Muscle layer of duodenum (tissue), 2 donors: ENCODE measurements around the gene ZNF383.
"Not testable (repeated sequence)": the region's sequence is repeated elsewhere in the genome, so short reads cannot be mapped to it uniquely, and the experiment has no call there.

Experiments
- H3K27ac ChIP-seq: one replicate; pipeline ENCODE4 v1.7.0; 2013; ENCODE audit warnings: mild to moderate bottlenecking, low read length
- H3K27me3 ChIP-seq: one replicate; pipeline ENCODE4 v1.7.0; 2013; ENCODE audit warnings: low read depth, mild to moderate bottlenecking, control low read depth, low read length
- H3K36me3 ChIP-seq, 2 donors: one replicate each; pipeline ENCODE4 v1.7.0; 2013; ENCODE audit warnings: low read length in 2 of 2, control low read depth in 1 of 2, mild to moderate bottlenecking in 1 of 2; ENCODE audit not compliant: insufficient read depth in 2 of 2, control insufficient read depth in 1 of 2
- H3K4me1 ChIP-seq, 2 donors: one replicate each; pipeline ENCODE4 v1.7.0; 2013; ENCODE audit warnings: low read length in 2 of 2, mild to moderate bottlenecking in 2 of 2, control low read depth in 1 of 2, moderate library complexity in 1 of 2; ENCODE audit not compliant: insufficient read depth in 2 of 2, control insufficient read depth in 1 of 2
- H3K4me3 ChIP-seq, 2 donors: one replicate each; pipeline ENCODE4 v1.7.0; 2013; ENCODE audit warnings: low read length in 2 of 2, low read depth in 1 of 2, mild to moderate bottlenecking in 1 of 2
- H3K9me3 ChIP-seq, 2 donors: one replicate each; pipeline ENCODE4 v1.7.0; 2013; ENCODE audit warnings: low read length in 2 of 2, control low read depth in 1 of 2, mild to moderate bottlenecking in 1 of 2; ENCODE audit not compliant: control insufficient read depth in 1 of 2
- donor health status: healthy.

The ZNF383 gene

DNA sequence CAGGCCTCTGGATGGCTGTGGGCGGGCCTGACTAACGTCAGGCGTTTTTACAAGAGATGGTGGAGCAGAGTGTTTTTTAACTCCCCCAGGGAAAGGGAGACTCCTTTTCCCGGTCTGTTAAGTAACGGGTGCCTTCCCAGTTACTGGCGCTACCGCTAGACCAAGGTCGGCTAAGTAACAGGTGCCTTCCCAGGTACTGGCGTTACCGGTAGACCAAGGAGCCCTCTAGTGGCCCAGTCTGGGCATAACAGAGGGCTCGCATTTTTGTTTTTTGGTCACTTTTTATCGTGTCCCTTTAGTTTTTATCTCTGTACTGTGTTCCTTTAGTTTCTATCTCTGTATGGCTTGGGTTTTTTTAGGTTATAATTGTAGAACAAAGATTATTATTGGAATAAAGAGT lies 10.0 kb downstream of the ZNF383 start:
- Histone ChIP-seq H3K4me1 (no peaks in the 10 kb centered on the region), H3K36me3 (peaks cover 41 to 77% of the 10 kb centered on the region in 2 donors), H3K27me3 (no peaks in the 10 kb centered on the region), H3K4me3 (peak overlapping the region in 1 of 2 donors; percentile 19), H3K27ac (no peak overlapping the region), H3K9me3 (peaks cover 14 to 19% of the 10 kb centered on the region in 2 donors)

DNA sequence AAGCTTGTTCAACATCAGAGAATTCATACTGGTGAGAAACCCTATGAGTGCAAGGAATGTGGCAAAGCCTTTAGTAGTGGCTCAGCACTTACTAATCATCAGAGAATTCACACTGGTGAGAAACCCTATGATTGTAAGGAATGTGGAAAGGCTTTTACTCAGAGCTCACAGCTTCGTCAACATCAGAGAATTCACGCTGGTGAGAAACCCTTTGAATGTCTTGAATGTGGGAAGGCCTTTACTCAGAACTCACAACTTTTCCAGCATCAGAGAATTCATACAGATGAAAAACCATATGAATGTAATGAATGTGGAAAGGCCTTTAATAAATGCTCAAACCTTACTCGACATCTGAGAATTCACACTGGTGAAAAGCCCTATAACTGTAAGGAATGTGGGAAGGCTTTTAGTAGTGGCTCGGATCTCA lies 25.2 kb downstream of the ZNF383 start:
- Histone ChIP-seq H3K4me3 (peak overlapping the region; percentile 3 to 50), H3K27me3 (no peaks in the 10 kb centered on the region), H3K27ac (no peak overlapping the region), H3K4me1 (no peaks in the 10 kb centered on the region), H3K36me3 (peaks cover 45 to 79% of the 10 kb centered on the region in 2 donors), H3K9me3 (peaks cover 67 to 86% of the 10 kb centered on the region in 2 donors)

DNA sequence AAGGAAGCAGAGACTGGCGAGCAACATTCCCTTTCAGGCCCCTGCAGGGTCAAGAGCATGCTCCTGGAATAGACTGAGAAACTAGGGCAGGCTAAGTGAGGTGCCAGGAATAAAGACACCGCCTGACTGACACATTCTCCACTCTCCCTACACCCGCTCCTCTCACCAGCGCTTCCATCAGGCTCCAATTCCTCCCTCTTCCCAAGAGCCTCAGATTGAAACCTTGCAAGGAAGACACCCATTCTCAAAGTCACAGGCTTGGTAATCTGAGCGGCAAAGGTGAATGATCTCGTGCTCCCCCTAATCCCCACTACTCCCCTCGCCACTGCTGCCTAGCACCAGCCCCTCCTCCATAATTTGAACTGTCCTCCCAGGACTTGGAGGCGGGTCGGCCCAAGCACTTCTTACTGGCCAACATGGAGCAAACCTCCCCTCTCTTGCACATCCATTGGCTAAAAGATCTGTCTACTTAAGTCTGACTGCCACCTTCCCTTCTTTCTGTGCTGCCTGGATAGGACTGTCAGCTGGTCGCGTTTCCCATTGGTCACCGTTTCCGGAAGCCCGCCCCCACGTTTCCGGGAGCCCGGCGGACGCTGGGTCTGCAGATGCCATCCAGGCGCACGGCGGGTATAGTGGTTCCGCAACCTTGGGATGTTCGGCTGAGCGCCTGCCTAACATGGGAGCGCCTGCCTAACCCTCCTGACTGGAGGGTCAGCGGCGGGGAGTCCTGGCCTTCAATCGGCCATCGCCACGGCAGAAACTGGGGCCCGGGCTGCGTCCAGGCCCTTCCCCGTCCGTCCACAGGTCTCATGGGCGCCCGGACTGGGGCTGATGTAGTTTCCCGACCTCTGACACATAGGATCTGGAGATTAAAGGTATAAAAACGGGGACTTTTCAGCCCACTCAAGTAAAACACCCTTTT lies 33.6 kb downstream of the ZNF383 start:
- H3K4me3 ChIP-seq, result peak overlapping the region; percentile 43 to 67
- no peaks in the 10 kb centered on the region for H3K27me3 ChIP-seq
- H3K27ac ChIP-seq, result no peak overlapping the region
- peaks cover 21 to 45% of the 10 kb centered on the region in 2 donors for H3K9me3 ChIP-seq
- H3K4me1 ChIP-seq, result peaks cover 0 to 7% of the 10 kb centered on the region in 2 donors
- H3K36me3 ChIP-seq, result peaks cover 0 to 2% of the 10 kb centered on the region in 2 donors

DNA sequence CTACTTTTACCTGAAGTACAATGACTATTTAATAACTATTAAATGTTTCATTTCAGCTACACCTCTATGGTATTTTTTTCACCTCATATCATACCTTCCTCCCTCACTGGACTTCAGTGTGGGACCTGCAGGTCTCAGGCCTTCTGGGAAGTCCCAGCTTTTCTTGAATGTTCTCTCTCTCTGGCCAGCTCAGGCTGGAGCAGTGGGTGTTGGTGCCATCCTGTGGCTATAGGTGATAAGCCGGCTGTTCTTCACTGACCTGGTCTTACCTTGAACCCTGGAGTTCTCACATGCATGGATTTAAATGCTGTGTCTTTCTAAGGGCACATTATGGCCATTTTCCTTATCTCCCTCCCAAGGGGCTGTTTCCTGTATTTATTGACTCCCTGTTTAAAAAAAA lies 45.0 kb downstream of the ZNF383 start:
- H3K9me3 ChIP-seq, H3K4me3 ChIP-seq: not testable (repeated sequence)

DNA sequence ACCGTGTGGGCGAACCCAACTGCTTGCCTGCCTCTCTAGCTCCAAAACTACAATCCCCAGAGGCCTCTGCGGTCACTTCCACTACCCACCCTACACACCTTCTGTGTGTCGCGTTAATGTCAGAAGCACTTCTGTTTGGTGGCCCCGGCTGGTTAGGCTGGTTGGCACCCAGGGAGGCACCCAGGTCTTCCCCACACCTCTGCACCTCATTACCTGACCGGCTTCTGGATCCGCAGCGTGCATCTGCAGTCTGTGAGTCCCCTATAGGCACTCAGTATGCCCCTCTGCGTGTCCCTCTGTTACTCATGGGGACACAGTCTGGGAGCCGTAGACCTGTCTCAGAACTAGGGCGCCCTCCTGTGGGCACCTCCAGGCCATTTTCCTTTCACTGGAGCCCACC lies 49.0 kb downstream of the ZNF383 start:
- H3K9me3 ChIP-seq, H3K27ac ChIP-seq, H3K4me1 ChIP-seq, H3K4me3 ChIP-seq, H3K27me3 ChIP-seq, H3K36me3 ChIP-seq: not testable (repeated sequence)

More for the DNA sequence above, 45.0 kb downstream of the ZNF383 start:
- H3K4me1 ChIP-seq, H3K27ac ChIP-seq, H3K27me3 ChIP-seq, H3K36me3 ChIP-seq: not testable (repeated sequence)

DNA sequence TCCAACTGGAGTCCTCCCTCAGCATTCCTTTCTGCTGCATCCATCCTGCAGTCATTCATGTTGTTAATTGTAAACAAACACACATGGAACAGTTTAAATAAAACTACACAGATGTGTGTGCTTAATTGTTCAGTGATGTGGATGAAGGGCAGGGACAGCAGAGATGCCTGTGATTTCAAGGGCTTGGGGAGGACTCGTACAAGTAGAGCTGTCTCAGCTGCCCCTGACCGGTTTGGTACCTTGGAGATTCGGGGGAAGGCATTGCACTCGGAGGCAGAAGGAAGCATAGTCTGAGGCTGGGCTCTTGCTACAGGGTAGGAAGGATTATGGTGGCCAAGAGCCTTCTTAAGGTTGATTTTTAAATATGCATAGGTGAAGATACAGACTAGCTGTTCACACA lies 49.7 kb downstream of the ZNF383 start:
- not testable (repeated sequence) for H3K9me3 ChIP-seq, H3K36me3 ChIP-seq, H3K27me3 ChIP-seq, H3K4me1 ChIP-seq, H3K27ac ChIP-seq, H3K4me3 ChIP-seq

DNA sequence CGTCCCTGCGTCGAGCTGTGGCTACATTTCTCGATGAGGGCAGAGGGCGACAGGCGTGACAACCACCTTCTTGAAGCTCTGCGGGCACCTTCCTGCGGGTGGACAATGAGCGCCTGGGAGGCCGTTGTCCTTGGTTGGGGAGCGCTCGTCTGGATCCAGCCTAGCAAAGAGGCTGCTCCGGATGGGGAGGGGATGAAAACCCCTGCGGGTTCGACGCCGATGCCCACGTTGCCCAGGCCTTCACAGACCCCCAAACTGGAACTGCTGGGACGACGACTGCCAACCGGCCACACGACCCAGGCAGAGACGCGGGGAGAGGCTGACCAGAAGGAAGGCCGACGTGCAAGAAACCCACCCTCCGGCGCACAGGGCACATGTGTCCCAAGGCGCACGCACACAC lies 62.6 kb downstream of the ZNF383 start:
- H3K36me3 ChIP-seq, H3K27ac ChIP-seq, H3K4me3 ChIP-seq, H3K9me3 ChIP-seq, H3K27me3 ChIP-seq, H3K4me1 ChIP-seq: not testable (repeated sequence)

DNA sequence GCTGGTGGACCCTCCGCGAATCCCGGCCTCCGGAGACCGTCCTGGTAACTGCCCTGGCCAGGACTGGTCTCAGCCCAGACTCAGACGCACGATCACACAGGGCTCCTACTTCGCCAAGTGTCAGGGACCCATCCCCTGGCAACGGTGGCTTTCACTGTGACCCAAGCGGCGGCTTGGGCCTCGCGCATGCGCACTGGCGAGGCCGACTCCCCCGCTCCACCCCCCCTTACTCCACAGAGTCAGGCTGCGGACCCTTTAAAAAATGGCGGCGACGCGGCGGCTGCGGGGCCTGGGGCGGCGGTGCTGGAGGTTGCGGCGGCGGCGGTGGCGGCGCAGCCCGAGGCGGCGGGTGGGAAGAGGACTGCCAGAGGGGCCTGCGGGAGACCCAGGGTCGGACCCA lies 66.0 kb downstream of the ZNF383 start:
- not testable (repeated sequence) for H3K4me3 ChIP-seq, H3K27ac ChIP-seq, H3K9me3 ChIP-seq, H3K4me1 ChIP-seq, H3K27me3 ChIP-seq, H3K36me3 ChIP-seq

DNA sequence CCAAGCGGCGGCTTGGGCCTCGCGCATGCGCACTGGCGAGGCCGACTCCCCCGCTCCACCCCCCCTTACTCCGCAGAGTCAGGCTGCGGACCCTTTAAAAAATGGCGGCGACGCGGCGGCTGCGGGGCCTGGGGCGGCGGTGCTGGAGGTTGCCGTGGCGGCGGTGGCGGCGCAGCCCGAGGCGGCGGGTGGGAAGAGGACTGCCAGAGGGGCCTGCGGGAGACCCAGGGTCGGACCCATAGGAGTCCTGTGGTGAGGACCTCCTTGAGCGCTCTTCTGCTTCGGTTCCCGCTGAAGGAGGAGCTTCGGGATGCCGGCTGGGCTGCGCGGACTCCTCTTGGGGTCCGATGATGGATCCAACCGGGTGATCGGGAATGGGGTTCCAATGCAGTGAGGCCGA lies 71.2 kb downstream of the ZNF383 start:
- not testable (repeated sequence) for H3K4me3 ChIP-seq, H3K27me3 ChIP-seq, H3K4me1 ChIP-seq, H3K36me3 ChIP-seq, H3K27ac ChIP-seq
- peaks cover 0 to 12% of the 10 kb centered on the region in 2 donors for H3K9me3 ChIP-seq

DNA sequence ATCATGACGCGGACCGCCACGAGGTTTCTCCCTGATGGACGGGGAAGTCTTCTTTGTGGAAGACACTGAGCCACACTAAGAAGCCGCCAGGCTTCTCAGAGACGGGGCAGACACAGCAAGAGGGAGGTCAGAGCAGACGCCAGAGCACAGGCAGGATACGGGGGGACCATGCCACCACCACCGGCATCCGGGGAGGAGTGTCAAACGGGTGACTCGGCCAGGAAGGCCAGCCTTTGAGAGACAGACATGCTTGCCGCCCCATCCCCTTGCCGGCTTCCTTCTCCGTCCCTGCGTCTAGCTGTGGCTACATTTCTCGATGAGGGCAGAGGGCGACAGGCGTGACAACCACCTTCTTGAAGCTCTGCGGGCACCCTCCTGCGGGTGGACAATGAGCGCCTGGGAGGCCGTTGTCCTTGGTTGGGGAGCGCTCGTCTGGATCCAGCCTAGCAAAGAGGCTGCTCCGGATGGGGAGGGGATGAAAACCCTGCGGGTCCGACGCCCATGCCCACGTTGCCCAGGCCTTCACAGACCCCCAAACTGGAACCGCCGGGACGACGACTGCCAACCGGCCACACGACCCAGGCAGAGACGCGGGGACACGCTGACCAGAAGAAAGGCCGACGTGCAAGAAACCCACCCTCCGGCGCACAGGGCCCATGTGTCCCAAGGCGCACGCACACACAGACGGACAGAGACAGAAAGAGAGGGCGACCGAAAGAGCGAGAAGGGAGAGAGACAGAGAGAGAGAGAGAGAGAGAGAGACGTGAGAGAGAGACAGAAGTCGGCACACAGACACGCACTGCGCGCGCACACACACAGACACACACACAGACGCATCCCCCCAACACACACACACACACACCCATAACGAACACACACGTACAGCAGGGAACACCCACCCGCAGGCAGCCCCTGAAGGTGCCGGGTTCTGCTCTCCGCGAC lies 75.3 kb downstream of the ZNF383 start:
- Histone ChIP-seq H3K4me3 (peak overlapping the region in 1 of 2 donors; percentile 48), H3K9me3 (peaks cover 0 to 12% of the 10 kb centered on the region in 2 donors)
- not testable (repeated sequence) for H3K4me1 ChIP-seq, H3K36me3 ChIP-seq, H3K27me3 ChIP-seq, H3K27ac ChIP-seq

DNA sequence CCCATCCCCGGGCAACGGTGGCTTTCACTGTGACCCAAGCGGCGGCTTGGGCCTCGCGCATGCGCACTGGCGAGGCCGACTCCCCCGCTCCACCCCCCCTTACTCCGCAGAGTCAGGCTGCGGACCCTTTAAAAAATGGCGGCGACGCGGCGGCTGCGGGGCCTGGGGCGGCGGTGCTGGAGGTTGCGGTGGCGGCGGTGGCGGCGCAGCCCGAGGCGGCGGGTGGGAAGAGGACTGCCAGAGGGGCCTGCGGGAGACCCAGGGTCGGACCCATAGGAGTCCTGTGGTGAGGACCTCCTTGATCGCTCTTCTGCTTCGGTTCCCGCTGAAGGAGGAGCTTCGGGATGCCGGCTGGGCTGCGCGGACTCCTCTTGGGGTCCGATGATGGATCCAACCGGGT lies 76.2 kb downstream of the ZNF383 start:
- H3K27ac ChIP-seq, H3K27me3 ChIP-seq, H3K4me1 ChIP-seq, H3K4me3 ChIP-seq, H3K36me3 ChIP-seq: not testable (repeated sequence)
- H3K9me3 ChIP-seq, result peaks cover 0 to 10% of the 10 kb centered on the region in 2 donors
